NCI-H1105 (cell line): ENCODE results near the gene KBTBD13.
A peak's percentile ranks its signal among the peaks of the same experiment; 100 is the strongest.

Source experiments
- DNase-seq: peaks from one replicate; lab custom pipeline; 2025; lab: John Stamatoyannopoulos, UW

The KBTBD13 gene

GRCh38 chr15:65115086-65115485 is 38.5 kb downstream of the KBTBD13 start, which contains the start of gene UBAP1L:
UBAP1L (minus strand) TSS chr15:65115200; CDS start chr15:65106215, 8,985 bp downstream.
- no peak for DNase-seq

- peak; percentile 83 for DNase-seq
Measured at GRCh38 chr15:65115542-65115941, 39.0 kb downstream of the KBTBD13 start.
